OCI-LY7 (cell line): Measurements from ENCODE around the gene RFNG.

Experiments used
- CTCF ChIP-seq: fragments of 200-600 bp; sonication (generic); conservative IDR thresholded peaks from 2 replicates; pipeline ENCODE4 v1.5.1; 2014; ENCODE audit warnings: mild to moderate bottlenecking, antibody characterized with exemption, low read length, moderate library complexity, mixed read lengths
- EZH2phosphoT487 ChIP-seq: fragments of 200-600 bp; sonication (generic); IDR thresholded peaks from 2 replicates; pipeline ENCODE4 v1.6.1; 2018; ENCODE audit warnings: low read depth, borderline replicate concordance, mild to moderate bottlenecking, mixed run types, antibody characterized with exemption, low read length, moderate library complexity, mixed read lengths

GRCh38 chr17:82012261-82012639, 39.4 kb downstream of the RFNG start:
- TF ChIP-seq CTCF (no peak), EZH2phosphoT487 (no peak)
